ENCODE results near the gene MYCBPAP. TPM values are rescaled to one million over a fixed set of nuclear protein-coding genes. Genes with fewer than 3 reads are reported as not detected.

Gene MYCBPAP
- total and polyA plus RNA-seq, 7 donors = 0.05 to 0.99 (median 0.27) TPM; not detected in 2

GRCh38 chr17:50519141-50519834 lies 11.0 kb downstream of the MYCBPAP start:
- Histone ChIP-seq H3K4me1 (no peaks in the 10 kb centered on the region), H3K9me3 (no peaks in the 10 kb centered on the region), H3K4me3 (no peak overlapping the region), H3K27ac (no peak overlapping the region), H3K36me3 (ENCODE audit: insufficient read depth in 1 of 2, low read depth in 1 of 2) (no peaks in the 10 kb centered on the region), H3K27me3 (ENCODE audit: insufficient read depth in 3 of 3, low read length in 2 of 3) (no peaks in the 10 kb centered on the region)
- no peak for TF ChIP-seq CTCF (IDR thresholded peaks at IDR 0.05)
- intact Hi-C loops (cut with DNase I) = no loop called here
- ATAC-seq = no peak
- no peak for DNase-seq
- WGBS, 3 donors = 86 to 91% (median 87%) methylated on average over 8 of the region's 8 CpGs

GRCh38 chr17:50520483-50520882 lies 12.2 kb downstream of the MYCBPAP start:
- Histone ChIP-seq H3K36me3 (ENCODE audit: insufficient read depth in 1 of 2, low read depth in 1 of 2) (no peaks in the 10 kb centered on the region), H3K4me3 (no peak overlapping the region), H3K9me3 (no peaks in the 10 kb centered on the region), H3K27ac (no peak overlapping the region), H3K4me1 (no peaks in the 10 kb centered on the region), H3K27me3 (ENCODE audit: insufficient read depth in 3 of 3, low read length in 2 of 3) (no peaks in the 10 kb centered on the region)
- 74 to 92% (median 76%) methylated on average over 2 of the region's 2 CpGs for WGBS, 3 donors
- intact Hi-C loops (cut with DNase I) = no loop called here
- TF ChIP-seq CTCF (IDR thresholded peaks at IDR 0.05) = no peak
- ATAC-seq (no peak), DNase-seq (no peak)

DNA sequence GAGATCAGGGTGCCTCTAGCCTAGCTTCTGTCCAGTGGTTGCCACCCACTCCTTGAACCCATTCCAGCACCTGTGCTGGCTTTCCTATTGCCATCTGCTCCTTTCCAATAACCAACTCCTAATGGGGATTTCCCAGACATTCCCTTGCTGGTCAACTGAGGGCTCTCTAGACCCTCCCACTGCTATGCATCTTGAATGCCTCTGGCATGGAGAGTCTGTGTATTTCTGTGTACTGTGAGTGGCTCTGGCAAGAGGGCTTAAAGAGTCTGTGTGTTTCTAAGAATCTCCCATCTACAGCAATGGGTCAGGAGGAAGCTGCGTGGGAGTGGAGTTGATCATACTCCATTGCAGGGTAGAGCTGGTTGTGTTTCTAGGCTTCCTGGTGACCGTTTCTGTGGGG lies 13.3 kb downstream of the MYCBPAP start:
- Histone ChIP-seq H3K4me3 (no peak overlapping the region), H3K4me1 (no peaks in the 10 kb centered on the region), H3K36me3 (ENCODE audit: insufficient read depth in 1 of 2, low read depth in 1 of 2) (no peaks in the 10 kb centered on the region), H3K9me3 (no peaks in the 10 kb centered on the region), H3K27ac (no peak overlapping the region), H3K27me3 (ENCODE audit: insufficient read depth in 3 of 3, low read length in 2 of 3) (no peaks in the 10 kb centered on the region)
- TF ChIP-seq CTCF (IDR thresholded peaks at IDR 0.05) = no peak
- intact Hi-C loops (cut with DNase I) = no loop called here
- ATAC-seq (no peak), DNase-seq (no peak)
- WGBS, 3 donors = 61 to 79% (median 77%) methylated on average over 2 of the region's 2 CpGs

- Histone ChIP-seq H3K4me3 (no peak overlapping the region), H3K4me1 (no peaks in the 10 kb centered on the region), H3K36me3 (ENCODE audit: insufficient read depth in 1 of 2, low read depth in 1 of 2) (no peaks in the 10 kb centered on the region), H3K27ac (peak overlapping the region; percentile 53), H3K27me3 (ENCODE audit: insufficient read depth in 3 of 3, low read length in 2 of 3) (no peaks in the 10 kb centered on the region), H3K9me3 (no peaks in the 10 kb centered on the region)
- intact Hi-C loops (cut with DNase I) = no loop called here
- 58 to 85% (median 77%) methylated on average over 10 of the region's 10 CpGs for WGBS, 3 donors
- ATAC-seq (peak in 3 of 4 donors; percentile 33 to 70 (median 62)), DNase-seq (no peak)
- no peak for TF ChIP-seq CTCF (IDR thresholded peaks at IDR 0.05)
These were observed 14.5 kb downstream of the MYCBPAP start for GRCh38 chr17:50522766-50523165.

GRCh38 chr17:50523208-50523607 lies 15.0 kb downstream of the MYCBPAP start:
- no peak for TF ChIP-seq CTCF (IDR thresholded peaks at IDR 0.05)
- no peaks in the 10 kb centered on the region for H3K4me1 ChIP-seq
- peak overlapping the region; percentile 53 for H3K27ac ChIP-seq
- ATAC-seq (peak in 2 of 4 donors; percentile 36 to 57), DNase-seq (no peak)
- 69 to 88% (median 79%) methylated on average over 2 of the region's 2 CpGs for WGBS, 3 donors
- intact Hi-C loops (cut with DNase I) = no loop called here
- H3K27me3 ChIP-seq (ENCODE audit: insufficient read depth in 3 of 3, low read length in 2 of 3) = no peaks in the 10 kb centered on the region
- no peak overlapping the region for H3K4me3 ChIP-seq
- no peaks in the 10 kb centered on the region for H3K36me3 ChIP-seq (ENCODE audit: insufficient read depth in 1 of 2, low read depth in 1 of 2)
- H3K9me3 ChIP-seq = no peaks in the 10 kb centered on the region
